ENCODE data around the gene INSYN2B.
"Not testable (repeated sequence)": the region's sequence is repeated elsewhere in the genome, so short reads cannot be mapped to it uniquely, and the experiment has no call there.

Gene INSYN2B

DNA sequence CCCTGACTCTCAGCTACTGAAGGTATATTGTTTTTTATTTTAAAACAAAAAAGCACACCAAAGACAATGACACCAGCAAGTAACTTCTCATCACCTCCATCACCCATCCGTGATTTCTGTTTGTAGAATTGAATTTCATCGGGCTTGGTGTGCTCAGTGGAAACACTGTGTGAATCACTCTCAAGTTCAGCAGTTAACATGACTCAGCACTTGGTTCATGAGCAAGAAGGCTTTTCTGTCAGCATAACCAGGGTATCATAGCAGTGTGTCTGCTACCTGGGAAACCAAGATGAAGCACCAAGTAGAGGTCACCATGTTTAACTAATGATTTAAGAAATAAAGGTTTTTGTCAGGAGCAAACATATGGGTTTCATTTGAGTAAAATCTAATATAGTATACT, 123.7 kb downstream of the INSYN2B start:
- peaks cover 80% of the 10 kb centered on the region for H3K36me3 Mint-ChIP-seq (ENCODE audit: low read depth)
- H3K4me3 Mint-ChIP-seq, result no peak overlapping the region

GRCh38 chr5:169851321-169851850, 128.9 kb downstream of the INSYN2B start:
- Mint-ChIP-seq H3K9me3 (peaks cover 31% of the 10 kb centered on the region), H3K4me1 (ENCODE audit: low read depth) (peaks cover 25% of the 10 kb centered on the region), H3K4me3 (no peak overlapping the region), H3K27me3 (no peaks in the 10 kb centered on the region), H3K36me3 (ENCODE audit: low read depth) (peaks cover 93% of the 10 kb centered on the region), H3K27ac (no peak overlapping the region)
- no peak for DNase-seq

More for the DNA sequence above, 123.7 kb downstream of the INSYN2B start:
- H3K27ac Mint-ChIP-seq, result peak overlapping the region; percentile 5
- H3K27me3 Mint-ChIP-seq, result no peaks in the 10 kb centered on the region
- peaks cover 3% of the 10 kb centered on the region for H3K9me3 Mint-ChIP-seq
- peaks cover 55% of the 10 kb centered on the region for H3K4me1 Mint-ChIP-seq (ENCODE audit: low read depth)
- no peak for DNase-seq

DNA sequence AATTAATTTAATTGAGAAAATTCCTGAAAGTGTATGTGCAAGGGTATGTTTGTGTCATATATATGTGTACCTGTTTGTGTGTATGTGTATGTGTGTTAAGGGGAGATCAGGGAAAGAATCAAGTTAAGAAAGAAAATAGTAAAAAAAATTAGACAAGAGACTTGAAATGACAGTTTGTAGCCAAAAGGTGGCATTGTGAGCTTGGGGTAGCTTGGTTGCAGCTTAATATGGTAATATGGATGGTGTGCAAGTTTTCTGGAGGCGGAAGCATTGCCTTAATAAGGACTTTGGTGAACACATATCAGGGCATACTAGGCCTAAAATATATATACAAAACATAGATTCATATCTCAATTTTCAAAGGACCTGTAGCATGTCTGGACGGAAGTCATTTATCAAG, 129.9 kb downstream of the INSYN2B start:
- Mint-ChIP-seq H3K27ac (no peak overlapping the region), H3K4me3 (no peak overlapping the region), H3K4me1 (ENCODE audit: low read depth) (peaks cover 15% of the 10 kb centered on the region), H3K36me3 (ENCODE audit: low read depth) (peaks cover 94% of the 10 kb centered on the region), H3K27me3 (no peaks in the 10 kb centered on the region), H3K9me3 (peaks cover 31% of the 10 kb centered on the region)
- DNase-seq, result no peak

GRCh38 chr5:169848792-169849191, 131.5 kb downstream of the INSYN2B start:
- H3K27me3 Mint-ChIP-seq, result no peaks in the 10 kb centered on the region
- DNase-seq, result no peak
- H3K9me3 Mint-ChIP-seq, result peaks cover 31% of the 10 kb centered on the region
- peaks cover 8% of the 10 kb centered on the region for H3K4me1 Mint-ChIP-seq (ENCODE audit: low read depth)
- no peak overlapping the region for H3K4me3 Mint-ChIP-seq
- no peak overlapping the region for H3K27ac Mint-ChIP-seq
- peaks cover 96% of the 10 kb centered on the region for H3K36me3 Mint-ChIP-seq (ENCODE audit: low read depth)

DNA sequence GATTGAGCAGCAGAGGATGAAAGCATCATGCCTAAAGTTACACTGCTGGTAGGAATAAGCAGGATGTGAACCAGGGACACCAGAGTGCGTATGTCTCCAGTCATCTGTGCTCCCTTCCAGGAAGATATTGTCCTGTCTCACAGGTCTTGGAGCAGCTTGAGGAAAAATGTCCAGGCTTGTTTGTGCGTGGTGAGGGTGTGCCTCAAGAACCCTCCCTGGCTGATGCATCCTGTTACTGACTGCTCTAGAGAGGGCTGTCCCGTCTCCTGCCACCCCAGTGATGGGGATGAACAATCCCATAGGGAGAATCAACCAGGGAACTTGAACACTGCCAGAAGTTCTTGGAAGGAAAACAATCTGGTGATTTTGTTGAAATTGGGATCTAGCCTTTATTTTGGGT, 132.0 kb downstream of the INSYN2B start:
- H3K27me3 Mint-ChIP-seq, result no peaks in the 10 kb centered on the region
- no peak overlapping the region for H3K27ac Mint-ChIP-seq
- H3K4me1 Mint-ChIP-seq (ENCODE audit: low read depth), result peaks cover 8% of the 10 kb centered on the region
- DNase-seq, result no peak
- H3K4me3 Mint-ChIP-seq, result no peak overlapping the region
- peaks cover 96% of the 10 kb centered on the region for H3K36me3 Mint-ChIP-seq (ENCODE audit: low read depth)
- peaks cover 31% of the 10 kb centered on the region for H3K9me3 Mint-ChIP-seq

DNA sequence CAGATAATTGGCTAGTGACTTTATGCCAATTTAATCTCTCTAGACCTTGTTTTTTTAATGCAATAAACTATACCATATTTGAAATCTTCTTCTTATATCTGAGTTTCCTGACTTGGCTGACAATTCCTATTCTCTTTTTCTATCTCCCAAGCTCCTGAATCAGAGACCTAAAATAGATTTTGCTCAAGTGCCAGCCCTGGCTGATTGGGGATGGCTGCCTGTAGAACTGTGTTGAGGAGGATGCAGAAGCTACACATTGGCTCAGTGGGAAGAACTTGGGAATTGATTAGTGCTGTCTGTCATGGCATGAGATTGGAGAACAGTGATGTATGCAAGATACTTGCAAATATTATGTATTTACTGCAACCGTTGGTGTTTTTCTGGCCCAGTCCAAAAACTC, 132.8 kb downstream of the INSYN2B start:
- H3K4me3 Mint-ChIP-seq, result no peak overlapping the region
- no peaks in the 10 kb centered on the region for H3K27me3 Mint-ChIP-seq
- H3K4me1 Mint-ChIP-seq (ENCODE audit: low read depth), result peaks cover 5% of the 10 kb centered on the region
- no peak for DNase-seq
- peaks cover 31% of the 10 kb centered on the region for H3K9me3 Mint-ChIP-seq
- H3K27ac Mint-ChIP-seq, result no peak overlapping the region
- H3K36me3 Mint-ChIP-seq (ENCODE audit: low read depth), result peaks cover 96% of the 10 kb centered on the region

DNA sequence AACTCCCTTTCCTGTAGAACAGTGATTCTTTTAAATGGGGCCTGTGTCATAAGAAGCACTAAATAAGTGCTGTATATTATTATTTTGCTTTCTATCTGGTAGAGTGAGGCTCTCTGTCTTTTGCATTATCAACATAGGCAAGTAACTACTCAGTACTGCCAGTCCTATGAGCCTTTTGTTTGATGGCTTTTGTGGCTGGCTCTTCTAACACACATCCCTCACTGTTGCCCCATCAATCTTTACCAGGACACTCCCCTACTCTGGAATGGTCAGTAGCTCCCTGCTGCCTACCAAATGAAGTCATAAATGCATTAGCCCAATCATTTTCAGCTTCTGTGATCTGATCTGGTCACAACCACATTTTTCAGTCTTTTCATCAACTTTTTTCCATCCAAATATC, 137.6 kb downstream of the INSYN2B start:
- Mint-ChIP-seq H3K9me3 (peaks cover 4% of the 10 kb centered on the region), H3K27ac (peak overlapping the region; percentile 7), H3K4me1 (ENCODE audit: low read depth) (peaks cover 11% of the 10 kb centered on the region), H3K4me3 (no peak overlapping the region), H3K27me3 (no peaks in the 10 kb centered on the region), H3K36me3 (ENCODE audit: low read depth) (peaks cover 97% of the 10 kb centered on the region)
- DNase-seq, result no peak

GRCh38 chr5:169840405-169840804, 139.9 kb downstream of the INSYN2B start:
- Mint-ChIP-seq H3K4me3 (no peak overlapping the region), H3K36me3 (ENCODE audit: low read depth) (peaks cover 92% of the 10 kb centered on the region), H3K27me3 (no peaks in the 10 kb centered on the region), H3K27ac (no peak overlapping the region), H3K4me1 (ENCODE audit: low read depth) (peaks cover 12% of the 10 kb centered on the region), H3K9me3 (no peaks in the 10 kb centered on the region)
- DNase-seq, result no peak

DNA sequence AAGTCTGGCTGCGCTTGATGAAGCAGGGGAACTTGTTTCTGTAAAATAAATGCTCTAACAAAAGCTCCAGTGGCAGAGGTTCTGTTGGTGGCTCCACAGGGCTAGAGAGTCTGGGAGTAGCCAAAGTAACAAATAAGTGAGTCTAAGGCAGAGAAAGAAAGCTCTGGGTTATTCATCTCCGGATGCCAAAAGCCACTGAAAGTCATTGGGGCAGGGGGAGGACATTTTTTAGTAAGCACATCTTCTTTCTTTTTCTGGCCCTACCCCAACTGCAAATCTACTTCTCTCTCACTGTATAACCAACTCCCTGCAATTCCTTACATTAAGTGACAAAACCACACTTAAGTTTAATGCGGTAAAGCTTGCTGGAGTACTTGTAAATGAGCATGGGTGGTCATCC, 141.6 kb downstream of the INSYN2B start:
- Mint-ChIP-seq H3K27me3 (no peaks in the 10 kb centered on the region), H3K4me1 (ENCODE audit: low read depth) (peaks cover 18% of the 10 kb centered on the region), H3K27ac (peak overlapping the region; percentile 16), H3K36me3 (ENCODE audit: low read depth) (peaks cover 82% of the 10 kb centered on the region), H3K4me3 (no peak overlapping the region), H3K9me3 (no peaks in the 10 kb centered on the region)
- DNase-seq, result no peak

DNA sequence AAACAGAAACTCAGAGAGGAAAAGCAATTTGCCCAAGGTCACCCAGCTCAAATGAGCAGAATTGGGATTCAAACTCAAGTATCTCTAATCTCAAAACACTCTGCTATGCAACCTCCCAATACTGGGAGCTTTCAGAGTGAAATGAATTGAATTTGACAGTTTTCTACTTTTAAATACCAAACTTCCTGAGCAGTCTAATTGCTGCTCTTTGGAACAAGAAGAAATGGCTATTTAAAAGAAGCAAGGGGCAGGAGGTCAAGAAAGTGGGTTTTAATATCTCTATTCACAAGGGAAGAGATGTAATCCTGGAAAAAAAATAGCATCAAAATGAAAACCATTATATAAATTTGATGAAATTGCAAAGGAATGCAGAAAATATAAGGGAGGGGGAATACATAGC, 142.6 kb downstream of the INSYN2B start:
- Mint-ChIP-seq H3K27ac (no peak overlapping the region), H3K4me3 (no peak overlapping the region), H3K9me3 (no peaks in the 10 kb centered on the region), H3K36me3 (ENCODE audit: low read depth) (peaks cover 82% of the 10 kb centered on the region), H3K4me1 (ENCODE audit: low read depth) (peaks cover 25% of the 10 kb centered on the region), H3K27me3 (no peaks in the 10 kb centered on the region)
- DNase-seq, result no peak

- peaks cover 81% of the 10 kb centered on the region for H3K36me3 Mint-ChIP-seq (ENCODE audit: low read depth)
- DNase-seq, result no peak
- no peak overlapping the region for H3K27ac Mint-ChIP-seq
- H3K4me1 Mint-ChIP-seq (ENCODE audit: low read depth), result peaks cover 31% of the 10 kb centered on the region
- no peak overlapping the region for H3K4me3 Mint-ChIP-seq
- no peaks in the 10 kb centered on the region for H3K27me3 Mint-ChIP-seq
- H3K9me3 Mint-ChIP-seq, result no peaks in the 10 kb centered on the region
Observed at GRCh38 chr5:169836835-169837536, 143.3 kb downstream of the INSYN2B start.

DNA sequence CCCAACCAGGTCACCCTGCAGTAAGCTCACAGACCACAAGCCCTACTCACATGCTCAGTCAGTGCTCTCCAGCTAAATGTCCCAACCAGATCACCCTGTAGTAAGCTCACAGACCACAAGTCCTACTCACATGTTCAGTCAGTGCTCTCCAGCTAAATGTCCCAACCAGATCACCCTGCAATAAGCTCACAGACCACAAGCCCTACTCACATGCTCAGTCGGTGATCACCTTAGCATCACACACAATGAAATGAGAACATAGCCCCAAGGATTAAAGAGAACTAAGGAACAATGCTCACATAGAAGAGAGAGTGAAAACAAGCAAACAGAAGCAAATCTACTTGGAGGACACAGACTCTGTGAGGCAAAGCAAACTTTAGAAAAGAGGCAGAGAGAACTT, 145.8 kb downstream of the INSYN2B start:
- H3K9me3 Mint-ChIP-seq, H3K27me3 Mint-ChIP-seq, H3K4me3 Mint-ChIP-seq, DNase-seq: not testable (repeated sequence)
- Mint-ChIP-seq H3K4me1 (ENCODE audit: low read depth) (peaks cover 37% of the 10 kb centered on the region), H3K36me3 (ENCODE audit: low read depth) (peaks cover 78% of the 10 kb centered on the region), H3K27ac (peak overlapping the region; percentile 78)

GRCh38 chr5:169833681-169834292, 146.5 kb downstream of the INSYN2B start:
- DNase-seq, H3K9me3 Mint-ChIP-seq, H3K27me3 Mint-ChIP-seq, H3K4me3 Mint-ChIP-seq: not testable (repeated sequence)
- H3K36me3 Mint-ChIP-seq (ENCODE audit: low read depth), result peaks cover 77% of the 10 kb centered on the region
- peak overlapping the region; percentile 51 for H3K27ac Mint-ChIP-seq
- peaks cover 37% of the 10 kb centered on the region for H3K4me1 Mint-ChIP-seq (ENCODE audit: low read depth)

GRCh38 chr5:169832845-169833244, 147.4 kb downstream of the INSYN2B start:
- no peaks in the 10 kb centered on the region for H3K9me3 Mint-ChIP-seq
- H3K27ac Mint-ChIP-seq, result peak overlapping the region; percentile 55
- no peak for DNase-seq
- H3K4me1 Mint-ChIP-seq (ENCODE audit: low read depth), result peaks cover 39% of the 10 kb centered on the region
- H3K27me3 Mint-ChIP-seq, result no peaks in the 10 kb centered on the region
- no peak overlapping the region for H3K4me3 Mint-ChIP-seq
- peaks cover 76% of the 10 kb centered on the region for H3K36me3 Mint-ChIP-seq (ENCODE audit: low read depth)

GRCh38 chr5:169832304-169832703, 148.0 kb downstream of the INSYN2B start:
- no peak for DNase-seq
- no peaks in the 10 kb centered on the region for H3K27me3 Mint-ChIP-seq
- peaks cover 72% of the 10 kb centered on the region for H3K36me3 Mint-ChIP-seq (ENCODE audit: low read depth)
- peaks cover 45% of the 10 kb centered on the region for H3K4me1 Mint-ChIP-seq (ENCODE audit: low read depth)
- H3K27ac Mint-ChIP-seq, result peak overlapping the region; percentile 48
- H3K4me3 Mint-ChIP-seq, result no peak overlapping the region
- no peaks in the 10 kb centered on the region for H3K9me3 Mint-ChIP-seq
